ENCODE measurements around the gene CCR5. TPM values are rescaled to one million over a fixed set of nuclear protein-coding genes. Genes with fewer than 3 reads are reported as not detected.

CCR5 gene
- total and polyA plus RNA-seq, 9 donors: 0.13 to 0.52 (median 0.38) TPM

GRCh38 chr3:46416811-46417510, 46.2 kb downstream of the CCR5 start:
- DNase-seq: no peak
- H3K9me3 ChIP-seq (replicated peaks; ENCODE audit: control insufficient read depth, low read depth, low read length): no peaks in the 10 kb centered on the region
- H3K27me3 ChIP-seq (ENCODE audit: control insufficient read depth, insufficient read depth, low read length): no peaks in the 10 kb centered on the region
- no CpG with 5 or more reads among the region's 7 CpGs for WGBS (ENCODE audit: insufficient coverage)
- no peak overlapping the region for H3K4me3 ChIP-seq (ENCODE audit: low read length)
- no peaks in the 10 kb centered on the region for H3K36me3 ChIP-seq (ENCODE audit: control insufficient read depth, insufficient read depth, low read length)
- no peak overlapping the region for H3K27ac ChIP-seq (ENCODE audit: low read length)
- peaks cover 5% of the 10 kb centered on the region for H3K4me1 ChIP-seq (ENCODE audit: control insufficient read depth, insufficient read depth, low read length)

GRCh38 chr3:46417841-46418611, 47.3 kb downstream of the CCR5 start:
- no peaks in the 10 kb centered on the region for H3K36me3 ChIP-seq (ENCODE audit: control insufficient read depth, insufficient read depth, low read length)
- WGBS (ENCODE audit: insufficient coverage): 91% methylated on average over 8 of the region's 9 CpGs

GRCh38 chr3:46419816-46420215, 49.1 kb downstream of the CCR5 start:
- no peaks in the 10 kb centered on the region for H3K9me3 ChIP-seq (replicated peaks; ENCODE audit: control insufficient read depth, low read depth, low read length)
- 95% methylated on average over 4 of the region's 4 CpGs for WGBS (ENCODE audit: insufficient coverage)
- H3K36me3 ChIP-seq (ENCODE audit: control insufficient read depth, insufficient read depth, low read length): no peaks in the 10 kb centered on the region
- no peaks in the 10 kb centered on the region for H3K27me3 ChIP-seq (ENCODE audit: control insufficient read depth, insufficient read depth, low read length)
- H3K4me1 ChIP-seq (ENCODE audit: control insufficient read depth, insufficient read depth, low read length): peaks cover 2% of the 10 kb centered on the region
- no peak overlapping the region for H3K27ac ChIP-seq (ENCODE audit: low read length)
- H3K4me3 ChIP-seq (ENCODE audit: low read length): no peak overlapping the region
- DNase-seq: no peak

More at GRCh38 chr3:46417841-46418611, 47.3 kb downstream of the CCR5 start:
- Histone ChIP-seq H3K9me3 (replicated peaks; ENCODE audit: control insufficient read depth, low read depth, low read length) (no peaks in the 10 kb centered on the region), H3K27me3 (ENCODE audit: control insufficient read depth, insufficient read depth, low read length) (no peaks in the 10 kb centered on the region), H3K4me1 (ENCODE audit: control insufficient read depth, insufficient read depth, low read length) (peaks cover 2% of the 10 kb centered on the region), H3K27ac (ENCODE audit: low read length) (no peak overlapping the region), H3K4me3 (ENCODE audit: low read length) (no peak overlapping the region)
- DNase-seq: no peak

- 60% methylated on average over 1 of the region's 2 CpGs for WGBS (ENCODE audit: insufficient coverage)
- H3K27ac ChIP-seq (ENCODE audit: low read length): no peak overlapping the region
- no peaks in the 10 kb centered on the region for H3K9me3 ChIP-seq (replicated peaks; ENCODE audit: control insufficient read depth, low read depth, low read length)
- DNase-seq: no peak
- peaks cover 2% of the 10 kb centered on the region for H3K4me1 ChIP-seq (ENCODE audit: control insufficient read depth, insufficient read depth, low read length)
- no peak overlapping the region for H3K4me3 ChIP-seq (ENCODE audit: low read length)
- H3K27me3 ChIP-seq (ENCODE audit: control insufficient read depth, insufficient read depth, low read length): no peaks in the 10 kb centered on the region
- no peaks in the 10 kb centered on the region for H3K36me3 ChIP-seq (ENCODE audit: control insufficient read depth, insufficient read depth, low read length)
These were observed 50.2 kb downstream of the CCR5 start for GRCh38 chr3:46420931-46421330.

- Histone ChIP-seq H3K9me3 (replicated peaks; ENCODE audit: control insufficient read depth, low read depth, low read length) (no peaks in the 10 kb centered on the region), H3K36me3 (ENCODE audit: control insufficient read depth, insufficient read depth, low read length) (no peaks in the 10 kb centered on the region), H3K27ac (ENCODE audit: low read length) (no peak overlapping the region), H3K4me3 (ENCODE audit: low read length) (no peak overlapping the region), H3K27me3 (ENCODE audit: control insufficient read depth, insufficient read depth, low read length) (no peaks in the 10 kb centered on the region), H3K4me1 (ENCODE audit: control insufficient read depth, insufficient read depth, low read length) (no peaks in the 10 kb centered on the region)
- peak; percentile 6 for DNase-seq
- 82% methylated on average over 3 of the region's 6 CpGs for WGBS (ENCODE audit: insufficient coverage)
These were observed 51.9 kb downstream of the CCR5 start for GRCh38 chr3:46422617-46423016.

- no peaks in the 10 kb centered on the region for H3K36me3 ChIP-seq (ENCODE audit: control insufficient read depth, insufficient read depth, low read length)
- H3K4me1 ChIP-seq (ENCODE audit: control insufficient read depth, insufficient read depth, low read length): no peaks in the 10 kb centered on the region
- DNase-seq: no peak
- no peak overlapping the region for H3K27ac ChIP-seq (ENCODE audit: low read length)
- no CpG with 5 or more reads among the region's 5 CpGs for WGBS (ENCODE audit: insufficient coverage)
- no peaks in the 10 kb centered on the region for H3K9me3 ChIP-seq (replicated peaks; ENCODE audit: control insufficient read depth, low read depth, low read length)
- H3K4me3 ChIP-seq (ENCODE audit: low read length): no peak overlapping the region
- H3K27me3 ChIP-seq (ENCODE audit: control insufficient read depth, insufficient read depth, low read length): no peaks in the 10 kb centered on the region
These were observed 52.8 kb downstream of the CCR5 start for GRCh38 chr3:46423588-46423987.

Other genes with a start within 250 kb of the CCR5 start
- 3.1 TPM for gene CCR1, start 162.6 kb upstream of the CCR5 start, total RNA-seq
- 1 to 10 TPM; 2.1 to 4.8 (median 3.6) TPM for gene CCR1, start 162.6 kb upstream of the CCR5 start, polyA plus RNA-seq (ENCODE audit: insufficient read depth in 1 of 8, insufficient read length in 8 of 8, low replicate concordance in 1 of 8)
- not detected for gene CCR3, start 128.5 kb upstream of the CCR5 start, total RNA-seq
- not detected for gene CCR3, start 128.5 kb upstream of the CCR5 start, polyA plus RNA-seq (ENCODE audit: insufficient read depth in 1 of 8, insufficient read length in 8 of 8, low replicate concordance in 1 of 8)
- gene CCR2, start 16.8 kb upstream of the CCR5 start, total RNA-seq: 0.98 TPM
- 1 to 10 TPM in 3 of 8 donors, under 1 TPM in 5; 0.35 to 1.7 (median 0.76) TPM for gene CCR2, start 16.8 kb upstream of the CCR5 start, polyA plus RNA-seq (ENCODE audit: insufficient read depth in 1 of 8, insufficient read length in 8 of 8, low replicate concordance in 1 of 8)
- 0.53 TPM for gene CCRL2, start 36.3 kb downstream of the CCR5 start, total RNA-seq
- 1 to 10 TPM in 1 of 8 donors, under 1 TPM in 7; 0.36 to 1.4 (median 0.59) TPM for gene CCRL2, start 36.3 kb downstream of the CCR5 start, polyA plus RNA-seq (ENCODE audit: insufficient read depth in 1 of 8, insufficient read length in 8 of 8, low replicate concordance in 1 of 8)
- 1.3 TPM for gene LTF, start 94.0 kb downstream of the CCR5 start, total RNA-seq
- gene LTF, start 94.0 kb downstream of the CCR5 start, polyA plus RNA-seq (ENCODE audit: insufficient read depth in 1 of 8, insufficient read length in 8 of 8, low replicate concordance in 1 of 8): 1 to 10 TPM; 2.0 to 6.6 (median 3.6) TPM
- 0.04 TPM for gene RTP3, start 127.0 kb downstream of the CCR5 start, total RNA-seq
- gene RTP3, start 127.0 kb downstream of the CCR5 start, polyA plus RNA-seq (ENCODE audit: insufficient read depth in 1 of 8, insufficient read length in 8 of 8, low replicate concordance in 1 of 8): under 1 TPM in 1 of 8 donors, not detected in 7; 0.09 TPM
- gene LRRC2, start 195.4 kb downstream of the CCR5 start, total RNA-seq: 4.1 TPM
- gene LRRC2, start 195.4 kb downstream of the CCR5 start, polyA plus RNA-seq (ENCODE audit: insufficient read depth in 1 of 8, insufficient read length in 8 of 8, low replicate concordance in 1 of 8): 1 to 10 TPM; 1.1 to 4.1 (median 2.6) TPM
- gene FAM240A, start 241.6 kb downstream of the CCR5 start, total RNA-seq: 0.27 TPM
- under 1 TPM in 7 of 8 donors, not detected in 1; 0.19 to 0.63 (median 0.24) TPM for gene FAM240A, start 241.6 kb downstream of the CCR5 start, polyA plus RNA-seq (ENCODE audit: insufficient read depth in 1 of 8, insufficient read length in 8 of 8, low replicate concordance in 1 of 8)

All from muscle of leg (tissue), 11 donors.